GM12878 (cell line): ENCODE data around the gene RASSF8. TPM values are rescaled to one million over a fixed set of nuclear protein-coding genes. Genes with fewer than 3 reads are reported as not detected.

Experiments
- ATAC-seq: fragments of 200-7000 bp; cut with Tn5 transposase; 3 replicates; pipeline ENCODE4 v1.9.1; 2020; ENCODE audit warnings: mild to moderate bottlenecking, moderate library complexity
- BruUV-seq: library from RNA; stranded (reverse); fragments of 400-500 nt; replicated peaks from 2 replicates; lab custom pipeline; 2021; lab: Mats Ljungman, UMichigan
- CTCF ChIA-PET: fragments of 300-600 bp; sonication (Branson Sonifier 250); formaldehyde crosslinking; extraction: SDS; loops from one replicate; lab custom pipeline; 2021; ENCODE audit warnings: inconsistent platforms; lab: Yijun Ruan, JAX
- POLR2A ChIA-PET: fragments of 350-600 bp; formaldehyde crosslinking; extraction: SDS; loops from one replicate; lab custom pipeline; 2021; ENCODE audit warnings: inconsistent platforms; lab: Charles Lee
- RAD21 ChIA-PET: fragments of 300-600 bp; sonication (Branson Sonifier 250); formaldehyde crosslinking; loops from one replicate; lab custom pipeline; 2023; ENCODE audit warnings: antibody characterized with exemption; ENCODE audit not compliant: unreplicated experiment; lab: Charles Lee
- SMC1A ChIA-PET: fragments of 300-600 bp; sonication (Branson Sonifier 250); formaldehyde crosslinking; loops from one replicate; lab custom pipeline; 2023; ENCODE audit not compliant: unreplicated experiment, uncharacterized antibody; lab: Charles Lee
- DNase-seq: peaks from one replicate; pipeline ENCODE4 v3.0.0-alpha.2; 2011; ENCODE audit warnings: low read depth, low spot score
- FAIRE-seq: peaks from 3 replicates; lab custom pipeline; 2011; peaks lifted over from hg19 to GRCh38; lab: Jason Lieb, UNC
- H2AFZ ChIP-seq: 2 replicates; pipeline ENCODE4 v1.6.0; 2011; ENCODE audit warnings: low read depth, low read length, control low read depth; ENCODE audit not compliant: control insufficient read depth
- H3K27ac ChIP-seq: 2 replicates; pipeline ENCODE4 v1.5.1; 2011; ENCODE audit warnings: control low read depth; ENCODE audit not compliant: control insufficient read depth, insufficient read depth
- H3K27me3 ChIP-seq, 2 experiments: replicated peaks in 1 of 2; 2 replicates each; pipeline versions ENCODE4 v1.6.0 to v1.6.1; 2011; ENCODE audit warnings: low read length in 1 of 2; ENCODE audit not compliant: control insufficient read depth in 2 of 2, insufficient read depth in 2 of 2
- H3K36me3 ChIP-seq, 2 experiments: 2 replicates each; pipeline ENCODE4 v1.5.1; 2011; ENCODE audit warnings: low read length in 1 of 2; ENCODE audit not compliant: control insufficient read depth in 2 of 2, insufficient read depth in 2 of 2
- H3K4me1 ChIP-seq: 2 replicates; pipeline ENCODE4 v1.6.1; 2011; ENCODE audit warnings: mild to moderate bottlenecking, low read length, moderate library complexity, mixed read lengths; ENCODE audit not compliant: control insufficient read depth, insufficient read depth
- H3K4me2 ChIP-seq: 2 replicates; pipeline ENCODE4 v1.6.0; 2011; ENCODE audit warnings: control low read depth; ENCODE audit not compliant: control insufficient read depth, insufficient read depth
- H3K4me3 ChIP-seq: fragments of 200-600 bp; sonication (generic); 2 replicates; pipeline ENCODE4 v1.5.1; 2016
- H3K79me2 ChIP-seq: 2 replicates; pipeline ENCODE4 v1.6.0; 2011; ENCODE audit warnings: low read length; ENCODE audit not compliant: control insufficient read depth, insufficient read depth
- H3K9ac ChIP-seq: 2 replicates; pipeline ENCODE4 v1.8.0; 2011; ENCODE audit warnings: low read length, control low read depth, mixed read lengths; ENCODE audit not compliant: control insufficient read depth, insufficient read depth
- H3K9me3 ChIP-seq: replicated peaks from 3 replicates; pipeline ENCODE4 v1.5.1; 2011; ENCODE audit warnings: mild to moderate bottlenecking, low read length; ENCODE audit not compliant: control insufficient read depth, insufficient read depth
- H4K20me1 ChIP-seq: 2 replicates; pipeline ENCODE4 v1.6.0; 2011; ENCODE audit not compliant: control insufficient read depth, insufficient read depth
- MEF2B ChIP-seq: fragments of 450-650 bp; IDR thresholded peaks from 2 replicates; pipeline ENCODE4 v1.6.1; 2018; ENCODE audit warnings: mild to moderate bottlenecking, moderate library complexity; ENCODE audit not compliant: partially characterized antibody, poor library complexity, severe bottlenecking
- MTA2 ChIP-seq: fragments of 450-650 bp; IDR thresholded peaks from 2 replicates; pipeline ENCODE4 v1.6.1; 2016; ENCODE audit warnings: low read depth, mild to moderate bottlenecking, moderate library complexity
- POU2F2 ChIP-seq: IDR thresholded peaks from 3 replicates; pipeline ENCODE4 v1.6.1; 2011; ENCODE audit warnings: low read depth, mild to moderate bottlenecking, low read length, borderline replicate concordance
- RCOR1 ChIP-seq: conservative IDR thresholded peaks from 2 replicates; pipeline ENCODE4 v1.6.1; 2012; ENCODE audit warnings: low read depth, low read length, improper control_type of control experiment
- SREBF2 ChIP-seq: IDR thresholded peaks from 2 replicates; pipeline ENCODE4 v1.6.1; 2012; ENCODE audit warnings: mild to moderate bottlenecking, low read length
- in situ Hi-C: fragments of 300-500 bp; cut with MboI; formaldehyde crosslinking; loops from 9 replicates; pipeline ENCODE4 v1.14.3; 2018; ENCODE audit warnings: mixed read lengths
- intact Hi-C: fragments of 100-400 bp; cut with micrococcal nuclease; formaldehyde crosslinking; loops from one replicate; pipeline ENCODE4 v1.14.2; 2022; ENCODE audit not compliant: unreplicated experiment
- polyA plus RNA-seq, 11 experiments: library from polyadenylated mRNA; depleted of rRNA in 4 of 11; unstranded in 6 of 11; stranded (reverse) in 5 of 11; fragments of >200 nt; fragmentation: Nextera tagmentation in 4 of 11; fragmentation: Illumina TruSeq in 1 of 11; extraction: Ambion mirVana in 4 of 11; extraction: Trizol in 1 of 11; gene quantifications; 1 replicate in 1 of 11; 2 replicates in 10 of 11; pipeline versions ENCODE4 v1.2.1 to v1.2.3, GENCODE V29; 2011 to 2016; ENCODE audit warnings: inconsistent platforms in 2 of 11, missing spikeins in 2 of 11, low read depth in 1 of 11
- total RNA-seq, 4 experiments: library from RNA; depleted of rRNA in 3 of 4; stranded (reverse); fragments of >200 nt in 3 of 4; fragmentation: Illumina TruSeq in 1 of 4; extraction: Trizol in 1 of 4; gene quantifications; 2 replicates each; pipeline versions ENCODE4 v1.2.1 to v1.2.3, GENCODE V29; 2013 to 2021
- TF ChIP-seq, protein P1 (sequence below): IDR thresholded peaks from 2 replicates; pipeline ENCODE4 v1.6.1; 2012; ENCODE audit warnings: improper control_type of control experiment, low read depth, low read length; ENCODE audit not compliant: insufficient replicate concordance
- TF ChIP-seq, protein P2 (sequence below): IDR thresholded peaks from 2 replicates; pipeline ENCODE4 v1.6.1; 2012; ENCODE audit warnings: mild to moderate bottlenecking, low read depth, low read length
- TF ChIP-seq, protein P3 (sequence below): fragments of 450-650 bp; IDR thresholded peaks from 2 replicates; pipeline ENCODE4 v1.6.1; 2018; ENCODE audit warnings: borderline replicate concordance, mild to moderate bottlenecking; ENCODE audit not compliant: partially characterized antibody
- TF ChIP-seq, protein P4 (sequence below): fragments of 450-650 bp; conservative IDR thresholded peaks from 2 replicates; pipeline ENCODE4 v1.6.1; 2017; ENCODE audit warnings: mild to moderate bottlenecking, moderate library complexity

RASSF8 gene
- total and polyA plus RNA-seq, 10 of the 15 experiments (the other 5 are each of a cell fraction or from before 2014, with no cell fraction given): 0.06 to 0.18 (median 0.08) TPM; not detected in 6

DNA sequence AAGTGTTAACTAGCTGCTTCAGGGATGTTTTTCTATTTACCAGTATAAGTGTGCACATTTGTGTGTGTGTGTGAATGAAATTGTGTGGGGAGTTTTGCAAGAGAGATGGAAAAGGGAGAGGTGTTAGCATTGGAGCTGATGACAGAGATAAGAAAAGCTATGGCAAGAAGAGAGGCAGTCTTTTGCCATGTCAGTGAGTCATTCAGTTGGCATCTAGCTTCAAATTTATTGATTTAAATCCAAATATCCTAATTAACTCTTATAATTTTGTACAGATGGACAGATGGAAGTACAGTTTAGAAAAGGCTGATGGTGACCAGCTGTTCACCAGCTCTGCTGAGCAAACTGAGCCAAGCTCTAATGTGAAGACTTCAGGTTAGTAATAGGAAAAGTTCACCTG, 169.7 kb downstream of the RASSF8 start:
- Histone ChIP-seq H3K79me2 (no peaks in the 10 kb centered on the region), H3K27me3 (peaks cover 10 to 33% of the 10 kb centered on the region in 2 experiments), H3K9me3 (no peaks in the 10 kb centered on the region; the same call in 2 of the 3 replicates), H3K9ac (no peak overlapping the region), H3K4me3 (no peak overlapping the region), H3K4me2 (no peak overlapping the region), H2AFZ (no peak overlapping the region), H3K27ac (no peak overlapping the region), H4K20me1 (no peaks in the 10 kb centered on the region), H3K36me3 (no peaks in the 10 kb centered on the region), H3K4me1 (peaks cover 11% of the 10 kb centered on the region)
- FAIRE-seq (no peak), DNase-seq (no peak), ATAC-seq (no peak)
- ChIA-PET POLR2A (interaction anchor here (0.7 to 2.1 kb wide), 4 partner anchors 12 to 147 kb away, joined by 3 to 9 read pairs (median 6); no protein-coding TSS in a partner anchor), SMC1A (interaction anchor here (0.8 to 2.7 kb wide), 21 partner anchors 9 to 524 kb away, joined by 3 to 16 read pairs (median 5); partner anchors contain the start of gene SSPN), CTCF (interaction anchor here (0.7 to 2.0 kb wide), 6 partner anchors 9 to 170 kb away, joined by 3 to 15 read pairs (median 4); no protein-coding TSS in a partner anchor), RAD21 (interaction anchor here (0.8 to 2.6 kb wide), 9 partner anchors 9 to 345 kb away, joined by 3 to 13 read pairs (median 4); no protein-coding TSS in a partner anchor)
- intact Hi-C loops (no loop called here), in situ Hi-C loops (no loop called here)
- no TSS peak for BruUV-seq
- TF ChIP-seq POU2F2 (no peak), MTA2 (no peak), MEF2B (no peak), SREBF2 (no peak), RCOR1 (no peak)
- TF ChIP-seq, protein P1, sequence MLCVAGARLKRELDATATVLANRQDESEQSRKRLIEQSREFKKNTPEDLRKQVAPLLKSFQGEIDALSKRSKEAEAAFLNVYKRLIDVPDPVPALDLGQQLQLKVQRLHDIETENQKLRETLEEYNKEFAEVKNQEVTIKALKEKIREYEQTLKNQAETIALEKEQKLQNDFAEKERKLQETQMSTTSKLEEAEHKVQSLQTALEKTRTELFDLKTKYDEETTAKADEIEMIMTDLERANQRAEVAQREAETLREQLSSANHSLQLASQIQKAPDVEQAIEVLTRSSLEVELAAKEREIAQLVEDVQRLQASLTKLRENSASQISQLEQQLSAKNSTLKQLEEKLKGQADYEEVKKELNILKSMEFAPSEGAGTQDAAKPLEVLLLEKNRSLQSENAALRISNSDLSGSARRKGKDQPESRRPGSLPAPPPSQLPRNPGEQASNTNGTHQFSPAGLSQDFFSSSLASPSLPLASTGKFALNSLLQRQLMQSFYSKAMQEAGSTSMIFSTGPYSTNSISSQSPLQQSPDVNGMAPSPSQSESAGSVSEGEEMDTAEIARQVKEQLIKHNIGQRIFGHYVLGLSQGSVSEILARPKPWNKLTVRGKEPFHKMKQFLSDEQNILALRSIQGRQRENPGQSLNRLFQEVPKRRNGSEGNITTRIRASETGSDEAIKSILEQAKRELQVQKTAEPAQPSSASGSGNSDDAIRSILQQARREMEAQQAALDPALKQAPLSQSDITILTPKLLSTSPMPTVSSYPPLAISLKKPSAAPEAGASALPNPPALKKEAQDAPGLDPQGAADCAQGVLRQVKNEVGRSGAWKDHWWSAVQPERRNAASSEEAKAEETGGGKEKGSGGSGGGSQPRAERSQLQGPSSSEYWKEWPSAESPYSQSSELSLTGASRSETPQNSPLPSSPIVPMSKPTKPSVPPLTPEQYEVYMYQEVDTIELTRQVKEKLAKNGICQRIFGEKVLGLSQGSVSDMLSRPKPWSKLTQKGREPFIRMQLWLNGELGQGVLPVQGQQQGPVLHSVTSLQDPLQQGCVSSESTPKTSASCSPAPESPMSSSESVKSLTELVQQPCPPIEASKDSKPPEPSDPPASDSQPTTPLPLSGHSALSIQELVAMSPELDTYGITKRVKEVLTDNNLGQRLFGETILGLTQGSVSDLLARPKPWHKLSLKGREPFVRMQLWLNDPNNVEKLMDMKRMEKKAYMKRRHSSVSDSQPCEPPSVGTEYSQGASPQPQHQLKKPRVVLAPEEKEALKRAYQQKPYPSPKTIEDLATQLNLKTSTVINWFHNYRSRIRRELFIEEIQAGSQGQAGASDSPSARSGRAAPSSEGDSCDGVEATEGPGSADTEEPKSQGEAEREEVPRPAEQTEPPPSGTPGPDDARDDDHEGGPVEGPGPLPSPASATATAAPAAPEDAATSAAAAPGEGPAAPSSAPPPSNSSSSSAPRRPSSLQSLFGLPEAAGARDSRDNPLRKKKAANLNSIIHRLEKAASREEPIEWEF: no peak
- TF ChIP-seq, protein P2, sequence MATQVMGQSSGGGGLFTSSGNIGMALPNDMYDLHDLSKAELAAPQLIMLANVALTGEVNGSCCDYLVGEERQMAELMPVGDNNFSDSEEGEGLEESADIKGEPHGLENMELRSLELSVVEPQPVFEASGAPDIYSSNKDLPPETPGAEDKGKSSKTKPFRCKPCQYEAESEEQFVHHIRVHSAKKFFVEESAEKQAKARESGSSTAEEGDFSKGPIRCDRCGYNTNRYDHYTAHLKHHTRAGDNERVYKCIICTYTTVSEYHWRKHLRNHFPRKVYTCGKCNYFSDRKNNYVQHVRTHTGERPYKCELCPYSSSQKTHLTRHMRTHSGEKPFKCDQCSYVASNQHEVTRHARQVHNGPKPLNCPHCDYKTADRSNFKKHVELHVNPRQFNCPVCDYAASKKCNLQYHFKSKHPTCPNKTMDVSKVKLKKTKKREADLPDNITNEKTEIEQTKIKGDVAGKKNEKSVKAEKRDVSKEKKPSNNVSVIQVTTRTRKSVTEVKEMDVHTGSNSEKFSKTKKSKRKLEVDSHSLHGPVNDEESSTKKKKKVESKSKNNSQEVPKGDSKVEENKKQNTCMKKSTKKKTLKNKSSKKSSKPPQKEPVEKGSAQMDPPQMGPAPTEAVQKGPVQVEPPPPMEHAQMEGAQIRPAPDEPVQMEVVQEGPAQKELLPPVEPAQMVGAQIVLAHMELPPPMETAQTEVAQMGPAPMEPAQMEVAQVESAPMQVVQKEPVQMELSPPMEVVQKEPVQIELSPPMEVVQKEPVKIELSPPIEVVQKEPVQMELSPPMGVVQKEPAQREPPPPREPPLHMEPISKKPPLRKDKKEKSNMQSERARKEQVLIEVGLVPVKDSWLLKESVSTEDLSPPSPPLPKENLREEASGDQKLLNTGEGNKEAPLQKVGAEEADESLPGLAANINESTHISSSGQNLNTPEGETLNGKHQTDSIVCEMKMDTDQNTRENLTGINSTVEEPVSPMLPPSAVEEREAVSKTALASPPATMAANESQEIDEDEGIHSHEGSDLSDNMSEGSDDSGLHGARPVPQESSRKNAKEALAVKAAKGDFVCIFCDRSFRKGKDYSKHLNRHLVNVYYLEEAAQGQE: no peak
- TF ChIP-seq, protein P3, sequence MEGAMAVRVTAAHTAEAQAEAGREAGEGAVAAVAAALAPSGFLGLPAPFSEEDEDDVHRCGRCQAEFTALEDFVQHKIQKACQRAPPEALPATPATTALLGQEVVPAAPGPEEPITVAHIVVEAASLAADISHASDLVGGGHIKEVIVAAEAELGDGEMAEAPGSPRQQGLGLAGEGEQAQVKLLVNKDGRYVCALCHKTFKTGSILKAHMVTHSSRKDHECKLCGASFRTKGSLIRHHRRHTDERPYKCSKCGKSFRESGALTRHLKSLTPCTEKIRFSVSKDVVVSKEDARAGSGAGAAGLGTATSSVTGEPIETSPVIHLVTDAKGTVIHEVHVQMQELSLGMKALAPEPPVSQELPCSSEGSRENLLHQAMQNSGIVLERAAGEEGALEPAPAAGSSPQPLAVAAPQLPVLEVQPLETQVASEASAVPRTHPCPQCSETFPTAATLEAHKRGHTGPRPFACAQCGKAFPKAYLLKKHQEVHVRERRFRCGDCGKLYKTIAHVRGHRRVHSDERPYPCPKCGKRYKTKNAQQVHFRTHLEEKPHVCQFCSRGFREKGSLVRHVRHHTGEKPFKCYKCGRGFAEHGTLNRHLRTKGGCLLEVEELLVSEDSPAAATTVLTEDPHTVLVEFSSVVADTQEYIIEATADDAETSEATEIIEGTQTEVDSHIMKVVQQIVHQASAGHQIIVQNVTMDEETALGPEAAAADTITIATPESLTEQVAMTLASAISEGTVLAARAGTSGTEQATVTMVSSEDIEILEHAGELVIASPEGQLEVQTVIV: no peak
- TF ChIP-seq, protein P4, sequence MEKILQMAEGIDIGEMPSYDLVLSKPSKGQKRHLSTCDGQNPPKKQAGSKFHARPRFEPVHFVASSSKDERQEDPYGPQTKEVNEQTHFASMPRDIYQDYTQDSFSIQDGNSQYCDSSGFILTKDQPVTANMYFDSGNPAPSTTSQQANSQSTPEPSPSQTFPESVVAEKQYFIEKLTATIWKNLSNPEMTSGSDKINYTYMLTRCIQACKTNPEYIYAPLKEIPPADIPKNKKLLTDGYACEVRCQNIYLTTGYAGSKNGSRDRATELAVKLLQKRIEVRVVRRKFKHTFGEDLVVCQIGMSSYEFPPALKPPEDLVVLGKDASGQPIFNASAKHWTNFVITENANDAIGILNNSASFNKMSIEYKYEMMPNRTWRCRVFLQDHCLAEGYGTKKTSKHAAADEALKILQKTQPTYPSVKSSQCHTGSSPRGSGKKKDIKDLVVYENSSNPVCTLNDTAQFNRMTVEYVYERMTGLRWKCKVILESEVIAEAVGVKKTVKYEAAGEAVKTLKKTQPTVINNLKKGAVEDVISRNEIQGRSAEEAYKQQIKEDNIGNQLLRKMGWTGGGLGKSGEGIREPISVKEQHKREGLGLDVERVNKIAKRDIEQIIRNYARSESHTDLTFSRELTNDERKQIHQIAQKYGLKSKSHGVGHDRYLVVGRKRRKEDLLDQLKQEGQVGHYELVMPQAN: no peak
